ENCODE results near the gene FUCA2. TPM values are rescaled to one million over a fixed set of nuclear protein-coding genes. Genes with fewer than 3 reads are reported as not detected.

The FUCA2 gene
- polyA plus RNA-seq, 1 experiment = 66.8 TPM

- Histone ChIP-seq H3K27ac (ENCODE audit: low read depth, low read length) (no peak overlapping the region), H3K9me3 (ENCODE audit: control insufficient read depth, insufficient read depth, low read length) (no peaks in the 10 kb centered on the region), H3K4me3 (ENCODE audit: low read depth, low read length) (no peak overlapping the region), H3K27me3 (ENCODE audit: control insufficient read depth, insufficient read depth, low read length) (no peaks in the 10 kb centered on the region)
- CTCF ChIA-PET = interaction anchor here (0.9 kb wide), 1 partner anchor 523 kb away, joined by 3 read pairs; no protein-coding TSS in a partner anchor
- DNase-seq (ENCODE audit: low read depth, low spot score) = no peak
- POLR2A ChIA-PET = no interaction called here
- TF ChIP-seq CTCF (IDR thresholded peaks at IDR 0.05; ENCODE audit: low read depth, low read length) = no peak
Observed at GRCh38 chr6:143490244-143490643, 21.3 kb downstream of the FUCA2 start.

GRCh38 chr6:143486752-143487151 lies 24.8 kb downstream of the FUCA2 start:
- TF ChIP-seq CTCF (IDR thresholded peaks at IDR 0.05; ENCODE audit: low read depth, low read length) = no peak
- Histone ChIP-seq H3K9me3 (ENCODE audit: control insufficient read depth, insufficient read depth, low read length) (no peaks in the 10 kb centered on the region), H3K27me3 (ENCODE audit: control insufficient read depth, insufficient read depth, low read length) (no peaks in the 10 kb centered on the region), H3K4me3 (ENCODE audit: low read depth, low read length) (no peak overlapping the region), H3K27ac (ENCODE audit: low read depth, low read length) (no peak overlapping the region)
- DNase-seq (ENCODE audit: low read depth, low spot score) = no peak
- ChIA-PET POLR2A (no interaction called here), CTCF (no interaction called here)

- Histone ChIP-seq H3K27me3 (ENCODE audit: control insufficient read depth, insufficient read depth, low read length) (no peaks in the 10 kb centered on the region), H3K4me3 (ENCODE audit: low read depth, low read length) (no peak overlapping the region), H3K27ac (ENCODE audit: low read depth, low read length) (no peak overlapping the region), H3K9me3 (ENCODE audit: control insufficient read depth, insufficient read depth, low read length) (no peaks in the 10 kb centered on the region)
- CTCF ChIA-PET = interaction anchor here (0.5 kb wide), 1 partner anchor 1278 kb away, joined by 3 read pairs; no protein-coding TSS in a partner anchor
- POLR2A ChIA-PET = no interaction called here
- DNase-seq (ENCODE audit: low read depth, low spot score) = no peak
- TF ChIP-seq CTCF (IDR thresholded peaks at IDR 0.05; ENCODE audit: low read depth, low read length) = no peak
Observed at GRCh38 chr6:143485967-143486366, 25.6 kb downstream of the FUCA2 start.

- no peaks in the 10 kb centered on the region for H3K9me3 ChIP-seq (ENCODE audit: control insufficient read depth, insufficient read depth, low read length)
- no peaks in the 10 kb centered on the region for H3K27me3 ChIP-seq (ENCODE audit: control insufficient read depth, insufficient read depth, low read length)
- ChIA-PET CTCF (no interaction called here), POLR2A (no interaction called here)
- DNase-seq (ENCODE audit: low read depth, low spot score) = no peak
- H3K27ac ChIP-seq (ENCODE audit: low read depth, low read length) = no peak overlapping the region
- H3K4me3 ChIP-seq (ENCODE audit: low read depth, low read length) = no peak overlapping the region
- TF ChIP-seq CTCF (IDR thresholded peaks at IDR 0.05; ENCODE audit: low read depth, low read length) = no peak
Observed at GRCh38 chr6:143482593-143482992, 28.9 kb downstream of the FUCA2 start.

- Histone ChIP-seq H3K9me3 (ENCODE audit: control insufficient read depth, insufficient read depth, low read length) (no peaks in the 10 kb centered on the region), H3K4me3 (ENCODE audit: low read depth, low read length) (no peak overlapping the region), H3K27me3 (ENCODE audit: control insufficient read depth, insufficient read depth, low read length) (no peaks in the 10 kb centered on the region), H3K27ac (ENCODE audit: low read depth, low read length) (no peak overlapping the region)
- no peak for DNase-seq (ENCODE audit: low read depth, low spot score)
- ChIA-PET CTCF (interaction anchor here (0.6 kb wide), 1 partner anchor 43 kb away, joined by 3 read pairs; no protein-coding TSS in a partner anchor), POLR2A (no interaction called here)
- TF ChIP-seq CTCF (IDR thresholded peaks at IDR 0.05; ENCODE audit: low read depth, low read length) = no peak
Observed at GRCh38 chr6:143478479-143479062, 32.9 kb downstream of the FUCA2 start.
